WTC11 (cell line): ENCODE data around the gene POC1A. TPM values are rescaled to one million over a fixed set of nuclear protein-coding genes. Genes with fewer than 3 reads are reported as not detected.

Source experiments
- ARID4B ChIP-seq: sonication (generic); formaldehyde crosslinking; IDR thresholded peaks from 2 replicates; pipeline ENCODE4 v1.8.0; 2023; ENCODE audit warnings: missing genetic modification reagents, mild to moderate bottlenecking, borderline replicate concordance
- ATF2 ChIP-seq: sonication (generic); formaldehyde crosslinking; IDR thresholded peaks from 2 replicates; pipeline ENCODE4 v1.8.1; 2022; ENCODE audit warnings: low read depth, missing genetic modification reagents, borderline replicate concordance
- CBFB ChIP-seq: sonication (generic); formaldehyde crosslinking; IDR thresholded peaks from 2 replicates; pipeline ENCODE4 v1.8.1; 2022; ENCODE audit warnings: mild to moderate bottlenecking, low read depth, missing genetic modification reagents
- CTCF ChIP-seq: fragments of 200-600 bp; IDR thresholded peaks from 2 replicates; pipeline ENCODE4 v1.8.0; 2022; ENCODE audit warnings: antibody characterized with exemption
- ETV6 ChIP-seq: sonication (generic); formaldehyde crosslinking; IDR thresholded peaks from 2 replicates; pipeline ENCODE4 v1.8.1; 2022; ENCODE audit warnings: mild to moderate bottlenecking, missing genetic modification reagents
- GABPB1 ChIP-seq: sonication (generic); formaldehyde crosslinking; IDR thresholded peaks from 2 replicates; pipeline ENCODE4 v1.8.1; 2023; ENCODE audit warnings: mild to moderate bottlenecking, missing genetic modification reagents
- GTF2I ChIP-seq: fragments of 250-450 bp; sonication (Bioruptor Pico); conservative IDR thresholded peaks from 2 replicates; pipeline ENCODE4 v1.4.0; 2021; ENCODE audit warnings: mild to moderate bottlenecking
- HMGXB4 ChIP-seq: sonication (generic); formaldehyde crosslinking; IDR thresholded peaks from 2 replicates; pipeline ENCODE4 v1.8.1; 2023; ENCODE audit warnings: mild to moderate bottlenecking, moderate library complexity, missing genetic modification reagents
- KAT7 ChIP-seq: sonication (generic); formaldehyde crosslinking; IDR thresholded peaks from 2 replicates; pipeline ENCODE4 v1.8.1; 2023; ENCODE audit warnings: missing genetic modification reagents, mild to moderate bottlenecking, borderline replicate concordance
- MLX ChIP-seq: sonication (generic); formaldehyde crosslinking; IDR thresholded peaks from 2 replicates; pipeline ENCODE4 v1.8.1; 2023; ENCODE audit warnings: mild to moderate bottlenecking, missing genetic modification reagents, moderate library complexity
- NR1H2 ChIP-seq: sonication (generic); formaldehyde crosslinking; IDR thresholded peaks from 2 replicates; pipeline ENCODE4 v1.9.0; 2021; ENCODE audit warnings: mild to moderate bottlenecking, moderate library complexity, missing genetic modification reagents
- PRRX2 ChIP-seq: fragments of 250-450 bp; sonication (Bioruptor Pico); IDR thresholded peaks from 2 replicates; pipeline ENCODE4 v1.8.0; 2021; ENCODE audit warnings: mild to moderate bottlenecking
- RORB ChIP-seq: fragments of 250-450 bp; sonication (Bioruptor Pico); IDR thresholded peaks from 2 replicates; pipeline ENCODE4 v1.9.0; 2021; ENCODE audit warnings: mild to moderate bottlenecking
- SMAD3 ChIP-seq: sonication (generic); formaldehyde crosslinking; IDR thresholded peaks from 2 replicates; pipeline ENCODE4 v1.8.0; 2022; ENCODE audit warnings: missing genetic modification reagents, mild to moderate bottlenecking, borderline replicate concordance
- SOX15 ChIP-seq: fragments of 250-450 bp; sonication (Bioruptor Pico); IDR thresholded peaks from 2 replicates; pipeline ENCODE4 v1.9.0; 2021; ENCODE audit warnings: mild to moderate bottlenecking
- STAT6 ChIP-seq: sonication (generic); formaldehyde crosslinking; conservative IDR thresholded peaks from 2 replicates; pipeline ENCODE4 v1.8.1; 2023; ENCODE audit warnings: mild to moderate bottlenecking, low read depth, missing genetic modification reagents, moderate library complexity
- TEAD1 ChIP-seq: sonication (generic); formaldehyde crosslinking; IDR thresholded peaks from 2 replicates; pipeline ENCODE4 v1.8.0; 2022; ENCODE audit warnings: mild to moderate bottlenecking, missing genetic modification reagents
- ZBTB21 ChIP-seq: sonication (generic); formaldehyde crosslinking; IDR thresholded peaks from 2 replicates; pipeline ENCODE4 v1.8.1; 2023; ENCODE audit warnings: mild to moderate bottlenecking, missing genetic modification reagents, borderline replicate concordance
- ZNF219 ChIP-seq: sonication (generic); formaldehyde crosslinking; IDR thresholded peaks from 2 replicates; pipeline ENCODE4 v1.8.0; 2023; ENCODE audit warnings: missing genetic modification reagents, mild to moderate bottlenecking, borderline replicate concordance
- ZNF232 ChIP-seq: sonication (generic); formaldehyde crosslinking; IDR thresholded peaks from 2 replicates; pipeline ENCODE4 v1.8.0; 2022; ENCODE audit warnings: mild to moderate bottlenecking, missing genetic modification reagents
- ZNF512 ChIP-seq: sonication (generic); formaldehyde crosslinking; IDR thresholded peaks from 2 replicates; pipeline ENCODE4 v1.8.1; 2022; ENCODE audit warnings: missing genetic modification reagents, borderline replicate concordance
- total RNA-seq: library from RNA; stranded (reverse); gene quantifications from 3 replicates; pipeline ENCODE4 v1.2.3, GENCODE V29; 2021

POC1A gene
- total RNA-seq, 1 experiment from 2014 or later: 31.3 TPM

- TF ChIP-seq CBFB: no peak
- 0 out of 2 replicates have a peak, but pooled peaks have one; percentile 60 for TF ChIP-seq TEAD1 (CRISPR knock-in tag)
- TF ChIP-seq SOX15 (CRISPR knock-in tag): no peak
- TF ChIP-seq ZNF512 (CRISPR knock-in tag): no peak
- TF ChIP-seq CTCF: no peak
- TF ChIP-seq ZNF232: no peak
- TF ChIP-seq GABPB1 (CRISPR knock-in tag): no peak; the same call in 1 of the 2 replicates
- no peak for TF ChIP-seq NR1H2 (CRISPR knock-in tag)
- TF ChIP-seq RORB (CRISPR knock-in tag): no peak
- 0 out of 2 replicates have a peak, but pooled peaks have one; percentile 76 for TF ChIP-seq STAT6 (CRISPR knock-in tag)
- TF ChIP-seq PRRX2 (CRISPR knock-in tag): no peak
- peak; percentile 38; the same call in 1 of the 2 replicates for TF ChIP-seq ZNF219 (CRISPR knock-in tag)
- TF ChIP-seq HMGXB4 (CRISPR knock-in tag): peak; percentile 44; the same call in 1 of the 2 replicates
- TF ChIP-seq MLX (CRISPR knock-in tag): no peak
- TF ChIP-seq ZBTB21 (CRISPR knock-in tag): peak; percentile 71; the same call in 1 of the 2 replicates
- TF ChIP-seq GTF2I (CRISPR knock-in tag): no peak
- TF ChIP-seq SMAD3: no peak
- TF ChIP-seq ATF2: no peak
- TF ChIP-seq ARID4B (CRISPR knock-in tag): peak; percentile 86; the same call in 1 of the 2 replicates
- TF ChIP-seq ETV6: peak; percentile 81; the same call in 1 of the 2 replicates
- TF ChIP-seq KAT7: 0 out of 2 replicates have a peak, but pooled peaks have one; percentile 25
Observed at GRCh38 chr3:52055537-52056351, 98.5 kb downstream of the POC1A start (continued).
